Measurements from ENCODE around the gene RETREG2.
A peak's percentile ranks its signal among the peaks of the same experiment; 100 is the strongest.
"Not testable (repeated sequence)": the region's sequence is repeated elsewhere in the genome, so short reads cannot be mapped to it uniquely, and the experiment has no call there.

RETREG2 gene

DNA sequence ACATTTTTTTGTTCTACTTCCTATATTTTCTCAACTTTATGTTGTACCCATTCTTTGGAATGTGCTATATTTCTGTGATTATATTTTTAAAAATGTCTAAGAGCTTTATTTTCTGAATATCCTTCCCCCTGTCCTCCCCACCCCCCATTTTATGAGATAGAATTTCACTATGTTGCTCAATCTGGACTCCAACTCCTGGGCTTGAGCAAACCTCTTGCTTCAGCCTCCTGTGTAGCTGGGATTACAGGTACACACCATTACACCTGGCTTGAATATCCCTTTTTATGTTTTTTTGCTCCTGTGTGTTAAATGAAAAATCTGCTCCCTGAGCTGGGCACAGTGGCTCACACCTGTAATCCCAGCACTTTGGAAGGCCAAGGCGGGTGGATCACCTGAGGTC is 19.3 kb downstream of the RETREG2 start:
- H3K4me3 ChIP-seq (ENCODE audit: low read depth, low read length), result no peak overlapping the region
- TF ChIP-seq CTCF (IDR thresholded peaks at IDR 0.05; ENCODE audit: borderline replicate concordance, insufficient read depth, low read depth, low read length), result no peak

DNA sequence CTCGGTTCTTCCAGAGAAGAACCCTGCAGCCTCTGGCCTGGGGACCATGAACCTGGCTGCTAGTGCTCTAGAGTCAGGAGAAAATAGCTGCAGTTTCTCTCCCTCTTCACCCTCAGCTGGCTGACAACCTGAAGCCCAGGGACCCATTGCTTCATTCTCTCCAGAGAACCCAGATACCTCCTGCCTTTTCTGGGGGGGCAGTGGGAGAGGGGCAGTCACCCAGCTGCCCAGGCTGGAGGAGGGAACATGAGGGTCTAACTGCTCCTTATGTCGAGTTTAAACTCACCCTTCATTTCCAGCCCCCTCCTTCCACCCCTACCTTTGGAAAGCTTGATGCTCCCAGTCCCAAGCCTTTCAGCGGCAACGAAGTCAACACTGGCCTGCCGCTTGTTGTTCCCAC is 20.9 kb downstream of the RETREG2 start:
- TF ChIP-seq CTCF (IDR thresholded peaks at IDR 0.05; ENCODE audit: borderline replicate concordance, insufficient read depth, low read depth, low read length), result no peak

GRCh38 chr2:219199470-219200211 is 21.6 kb downstream of the RETREG2 start:
- TF ChIP-seq CTCF (IDR thresholded peaks at IDR 0.05; ENCODE audit: borderline replicate concordance, insufficient read depth, low read depth, low read length), result no peak
- H3K4me3 ChIP-seq (ENCODE audit: low read depth, low read length), result no peak overlapping the region

More for the DNA sequence above, 20.9 kb downstream of the RETREG2 start:
- no peak overlapping the region for H3K4me3 ChIP-seq (ENCODE audit: low read depth, low read length)

GRCh38 chr2:219200502-219201326 is 22.6 kb downstream of the RETREG2 start:
- not testable (repeated sequence) for H3K4me3 ChIP-seq (ENCODE audit: low read depth, low read length)

DNA sequence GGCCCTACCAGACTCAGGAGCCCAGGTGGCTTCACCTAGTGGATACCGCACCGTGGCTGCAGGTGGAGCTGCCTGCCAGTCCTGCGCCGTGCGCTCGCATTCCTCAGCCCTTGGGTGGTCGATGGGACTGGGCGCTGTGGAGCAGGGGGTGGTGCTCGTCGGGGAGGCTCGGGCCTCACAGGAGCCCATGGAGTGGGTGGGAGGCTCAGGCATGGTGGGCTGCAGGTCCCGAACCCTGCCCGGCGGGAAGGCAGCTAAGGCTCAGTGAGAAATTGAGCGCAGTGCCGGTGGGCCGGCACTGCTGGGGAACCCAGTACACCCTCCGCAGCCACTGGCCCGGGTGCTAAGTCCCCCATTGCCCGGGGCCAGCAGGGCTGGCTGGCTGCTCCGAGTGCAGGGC is 23.3 kb downstream of the RETREG2 start:
- H3K4me3 ChIP-seq (ENCODE audit: low read depth, low read length), result not testable (repeated sequence)

GRCh38 chr2:219204425-219205164 is 26.5 kb downstream of the RETREG2 start:
- H3K4me3 ChIP-seq (ENCODE audit: low read depth, low read length), result no peak overlapping the region
- TF ChIP-seq CTCF (IDR thresholded peaks at IDR 0.05; ENCODE audit: borderline replicate concordance, insufficient read depth, low read depth, low read length), result no peak

GRCh38 chr2:219205165-219205538 is 27.1 kb downstream of the RETREG2 start:
- H3K4me3 ChIP-seq (ENCODE audit: low read depth, low read length), result no peak overlapping the region
- no peak for TF ChIP-seq CTCF (IDR thresholded peaks at IDR 0.05; ENCODE audit: borderline replicate concordance, insufficient read depth, low read depth, low read length)

DNA sequence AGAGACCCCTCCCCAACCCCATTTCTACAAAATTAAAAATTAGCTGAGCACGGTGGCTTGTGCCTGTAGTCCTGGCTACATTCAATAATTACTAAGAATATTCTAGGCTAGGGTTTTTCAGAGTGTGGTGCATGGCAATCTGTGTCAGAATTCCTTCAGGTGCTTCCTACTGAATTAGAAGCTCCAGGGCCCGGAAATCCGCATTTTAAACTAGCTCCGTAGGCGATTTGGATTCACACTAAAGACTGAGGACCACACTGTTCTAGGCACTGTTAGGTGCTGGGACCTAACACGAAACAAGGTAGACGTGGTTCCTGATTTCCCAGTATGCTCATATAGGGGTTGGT is 27.9 kb downstream of the RETREG2 start:
- TF ChIP-seq CTCF (IDR thresholded peaks at IDR 0.05; ENCODE audit: borderline replicate concordance, insufficient read depth, low read depth, low read length), result no peak
- H3K4me3 ChIP-seq (ENCODE audit: low read depth, low read length), result peak overlapping the region; percentile 62

Measured in GM12875 (cell line).